Right renal cortex interstitium (tissue), 3 donors: Measurements from ENCODE around the gene RASA3. TPM values are rescaled to one million over a fixed set of nuclear protein-coding genes. Genes with fewer than 3 reads are reported as not detected.

Source experiments
- DNase-seq, 3 donors: peaks; one replicate each; pipeline ENCODE4 v3.0.0-alpha.2; 2013; ENCODE audit warnings: low read depth in 3 of 3, low spot score in 2 of 3
- polyA plus RNA-seq, 3 donors: library from polyadenylated mRNA; unstranded; fragments of 120-200 nt; gene quantifications; one replicate each; pipeline ENCODE4 v1.2.1, GENCODE V29; 2013; ENCODE audit not compliant: insufficient read length in 3 of 3

The RASA3 gene
- polyA plus RNA-seq, 3 donors, result 12.0 to 13.1 (median 12.5) TPM

DNA sequence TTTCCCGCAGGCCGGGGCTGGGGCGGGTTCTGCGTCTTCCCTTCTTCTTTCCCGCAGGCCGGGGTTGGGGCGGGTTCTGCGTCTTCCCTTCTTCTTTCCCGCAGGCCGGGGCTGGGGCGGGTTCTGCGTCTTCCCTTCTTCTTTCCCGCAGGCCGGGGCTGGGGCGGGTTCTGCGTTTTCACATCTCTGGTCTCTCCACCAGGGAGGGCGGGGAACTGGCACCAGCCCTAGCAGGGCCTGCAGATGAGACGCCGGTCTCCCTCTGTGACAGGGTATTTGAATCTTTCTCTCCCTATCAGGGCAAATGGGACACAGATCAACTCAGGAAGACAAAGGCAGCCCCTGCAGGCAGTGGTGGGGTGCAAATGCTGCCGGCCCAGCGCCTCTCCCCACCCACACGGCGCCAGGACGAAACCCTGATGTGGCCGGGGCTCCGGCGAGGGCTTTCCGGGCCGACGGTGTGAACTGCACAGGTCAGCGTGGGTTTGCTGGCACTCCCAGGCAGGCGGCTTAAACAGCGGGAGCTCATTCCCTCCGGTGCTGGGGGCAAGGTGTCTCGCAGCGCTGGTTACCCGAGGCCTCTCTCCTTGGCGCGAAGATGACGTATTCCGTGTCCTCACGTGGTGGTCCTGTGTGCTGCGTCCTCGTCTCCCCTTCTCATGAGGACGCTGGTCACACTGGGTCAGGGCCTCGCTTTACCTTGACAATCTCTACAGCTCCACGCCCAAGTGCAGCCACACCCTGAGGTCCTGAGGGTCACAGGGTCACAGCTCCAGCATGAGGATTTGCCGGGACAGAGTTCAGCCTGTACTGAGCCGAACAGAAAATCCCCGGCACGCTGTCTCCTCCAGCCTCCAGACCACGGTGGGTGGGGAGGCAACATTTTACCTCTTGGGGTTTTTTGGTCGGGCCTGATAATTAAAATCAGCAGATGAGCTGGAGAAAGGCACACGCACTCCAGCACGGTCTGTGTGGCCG, 157.8 kb downstream of the RASA3 start:
- no peak for DNase-seq

GRCh38 chr13:113973218-113974164, 158.9 kb downstream of the RASA3 start, which contains the start of gene C13orf46:
TSS of gene C13orf46 (minus strand) at chr13:113974076. CDS start at chr13:113973997, 79 bp downstream.
- no peak for DNase-seq

GRCh38 chr13:113972451-113973217, 159.8 kb downstream of the RASA3 start:
- DNase-seq, result no peak

- no peak for DNase-seq
These were observed 160.8 kb downstream of the RASA3 start for GRCh38 chr13:113971471-113972231.

- DNase-seq, result no peak
These were observed 161.5 kb downstream of the RASA3 start for GRCh38 chr13:113970810-113971470.

DNA sequence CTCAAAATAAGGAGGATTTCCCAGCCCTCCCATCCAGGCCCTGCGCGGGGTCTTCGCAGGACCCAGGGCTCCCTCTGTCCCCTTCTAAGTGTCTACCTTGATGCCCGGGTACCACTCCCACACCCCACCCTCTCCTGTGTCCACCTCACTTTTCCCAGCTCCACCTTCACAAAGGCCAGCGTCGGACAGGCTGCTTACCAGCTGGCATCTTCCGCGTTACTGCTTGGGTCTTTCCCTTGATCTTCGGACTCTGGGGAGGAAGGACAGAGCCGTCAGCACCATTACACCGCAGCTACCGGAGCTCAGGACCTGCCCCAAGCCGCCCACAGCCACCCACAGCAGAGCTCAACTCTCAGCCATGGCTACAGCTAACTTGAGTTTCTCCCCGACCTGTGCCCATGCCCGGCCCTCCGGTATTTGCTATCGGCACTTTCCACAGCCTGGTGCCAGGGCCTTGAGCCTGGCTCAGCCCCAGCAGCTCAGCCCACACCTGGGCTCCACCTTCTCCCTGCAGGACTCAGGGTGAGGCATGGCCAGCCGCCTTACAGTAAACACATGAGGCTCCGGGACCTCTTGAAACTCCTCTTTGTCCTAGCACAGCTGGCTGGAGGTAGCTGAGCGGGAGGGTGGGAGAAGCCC, 162.3 kb downstream of the RASA3 start:
- DNase-seq, result no peak

DNA sequence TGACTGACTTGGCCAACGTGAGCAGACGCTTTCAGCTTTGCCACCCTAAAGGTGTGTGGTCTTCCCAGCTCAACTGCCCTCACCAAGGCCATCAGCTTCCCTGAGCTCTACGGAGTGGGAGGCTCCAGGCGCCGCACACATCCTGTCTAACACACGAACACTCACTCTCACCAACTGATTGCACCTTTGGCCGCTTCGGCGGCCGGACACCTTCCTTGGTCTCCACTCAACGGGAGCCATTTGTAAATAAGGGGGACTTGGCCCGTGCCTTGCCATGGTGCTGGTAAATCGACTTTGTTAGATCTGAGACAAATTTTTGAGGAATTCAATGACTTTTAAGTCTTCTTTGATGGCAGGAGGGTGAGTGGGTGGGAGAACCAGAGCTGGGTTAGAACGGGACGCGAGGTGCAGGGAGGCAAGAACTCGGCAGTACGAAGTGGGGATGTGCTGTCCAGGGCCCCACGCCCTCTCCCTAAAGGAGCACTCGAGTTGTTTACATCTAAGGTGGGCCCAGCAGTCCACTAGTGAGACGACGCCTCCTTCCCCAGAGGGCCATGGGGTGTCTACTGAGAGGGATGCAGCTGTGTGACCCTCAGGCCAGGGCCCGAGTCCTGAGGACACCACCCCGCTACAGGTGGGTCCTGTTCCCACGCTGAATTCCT, 163.0 kb downstream of the RASA3 start:
- no peak for DNase-seq

- no peak for DNase-seq
These were observed 163.7 kb downstream of the RASA3 start for GRCh38 chr13:113968463-113969310.

GRCh38 chr13:113967729-113968462, 164.5 kb downstream of the RASA3 start:
- no peak for DNase-seq

- no peak for DNase-seq
These were observed 165.2 kb downstream of the RASA3 start for GRCh38 chr13:113967206-113967720.

- no peak for DNase-seq
These were observed 166.2 kb downstream of the RASA3 start for GRCh38 chr13:113965968-113966884.

- DNase-seq, result no peak
These were observed 167.0 kb downstream of the RASA3 start for GRCh38 chr13:113965383-113965874.

- no peak for DNase-seq
These were observed 168.0 kb downstream of the RASA3 start for GRCh38 chr13:113964251-113964995.

GRCh38 chr13:113963376-113963775, 169.0 kb downstream of the RASA3 start:
- DNase-seq, result no peak
